ENCODE measurements around the gene CNOT6.

CNOT6 gene

DNA sequence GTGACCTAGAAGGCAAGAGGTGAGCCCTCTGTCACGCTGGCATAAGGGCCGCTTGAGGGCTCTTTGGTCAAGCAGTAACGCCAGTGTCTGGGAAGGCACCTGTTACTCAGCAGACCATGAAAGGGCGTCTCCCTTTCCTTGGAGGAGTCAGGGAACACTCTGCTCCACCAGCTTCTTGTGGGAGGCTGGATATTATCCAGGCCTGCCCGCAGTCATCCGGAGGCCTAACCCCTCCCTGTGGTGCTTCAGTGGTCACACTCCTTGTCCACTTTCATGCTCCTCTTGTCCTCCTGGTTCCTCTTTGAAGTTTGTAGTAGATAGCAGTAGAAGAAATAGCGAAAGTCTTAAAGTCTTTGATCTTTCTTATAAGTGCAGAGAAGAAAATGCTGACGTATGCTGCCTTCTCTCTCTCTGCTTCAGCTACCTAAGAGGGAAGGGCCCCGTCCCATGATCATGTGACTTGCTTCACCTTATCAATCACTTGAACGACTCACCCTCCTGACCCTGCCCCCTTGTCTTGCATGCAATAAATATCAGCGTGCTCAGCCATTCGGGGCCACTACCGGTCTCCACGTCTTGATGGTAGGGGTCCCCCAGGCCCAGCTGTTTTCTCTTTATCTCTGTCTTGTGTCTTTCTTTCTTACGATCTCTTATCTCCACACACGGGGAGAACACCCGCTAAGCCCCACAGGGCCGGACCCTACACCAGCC, 113.8 kb downstream of the CNOT6 start:
- in situ Hi-C loops (cut with HindIII; ENCODE audit: low pct_ligation_motif_present, low pct_unique_long_range_greater_than_20kb, low sequenced_read_pairs): no loop called here
- DNase-seq: no peak

DNA sequence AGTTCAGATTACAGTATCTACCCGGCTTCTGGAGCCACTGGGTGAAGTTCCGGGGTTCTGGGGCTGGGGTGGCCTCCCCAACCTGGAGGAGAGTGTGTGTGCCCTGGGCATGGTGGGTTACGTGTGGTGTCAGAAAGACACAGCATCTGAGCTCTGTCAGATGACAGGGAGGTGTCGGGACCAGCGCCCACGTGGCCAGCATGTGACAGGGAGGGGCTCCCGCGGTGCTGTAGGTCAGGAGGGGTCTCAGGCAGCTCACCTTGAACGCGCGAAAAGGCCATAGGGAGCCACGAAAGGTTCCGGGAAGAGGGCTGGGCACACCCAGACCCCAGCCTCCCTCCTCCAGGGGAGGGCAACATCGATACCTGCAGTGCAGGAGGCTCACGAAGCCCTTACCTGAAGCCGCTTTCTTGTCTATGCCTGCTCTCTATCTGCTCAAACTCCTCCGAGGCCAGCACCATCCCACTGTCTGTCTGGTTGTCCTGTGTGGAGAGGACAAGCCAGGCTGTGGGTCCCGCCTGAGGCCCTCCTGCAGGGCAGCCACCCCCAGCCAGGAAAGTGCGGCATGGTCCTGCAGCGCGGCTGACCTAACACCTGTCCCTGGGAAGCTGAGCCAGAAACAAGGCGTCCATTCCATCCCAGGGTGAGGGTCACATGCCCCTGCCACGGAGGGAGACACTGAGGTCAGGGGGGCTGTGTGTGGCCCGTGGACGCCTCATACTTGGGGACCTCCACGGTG, 114.6 kb downstream of the CNOT6 start:
- no peak for DNase-seq
- in situ Hi-C loops (cut with HindIII; ENCODE audit: low pct_ligation_motif_present, low pct_unique_long_range_greater_than_20kb, low sequenced_read_pairs): no loop called here

- DNase-seq: no peak
- in situ Hi-C loops (cut with HindIII; ENCODE audit: low pct_ligation_motif_present, low pct_unique_long_range_greater_than_20kb, low sequenced_read_pairs): no loop called here
Observed at GRCh38 chr5:180609386-180609785, 115.2 kb downstream of the CNOT6 start.

- DNase-seq: no peak
- in situ Hi-C loops (cut with HindIII; ENCODE audit: low pct_ligation_motif_present, low pct_unique_long_range_greater_than_20kb, low sequenced_read_pairs): no loop called here
Observed at GRCh38 chr5:180609817-180610550, 115.8 kb downstream of the CNOT6 start.

- DNase-seq: no peak
- in situ Hi-C loops (cut with HindIII; ENCODE audit: low pct_ligation_motif_present, low pct_unique_long_range_greater_than_20kb, low sequenced_read_pairs): no loop called here
Observed at GRCh38 chr5:180611140-180611850, 117.1 kb downstream of the CNOT6 start.

DNA sequence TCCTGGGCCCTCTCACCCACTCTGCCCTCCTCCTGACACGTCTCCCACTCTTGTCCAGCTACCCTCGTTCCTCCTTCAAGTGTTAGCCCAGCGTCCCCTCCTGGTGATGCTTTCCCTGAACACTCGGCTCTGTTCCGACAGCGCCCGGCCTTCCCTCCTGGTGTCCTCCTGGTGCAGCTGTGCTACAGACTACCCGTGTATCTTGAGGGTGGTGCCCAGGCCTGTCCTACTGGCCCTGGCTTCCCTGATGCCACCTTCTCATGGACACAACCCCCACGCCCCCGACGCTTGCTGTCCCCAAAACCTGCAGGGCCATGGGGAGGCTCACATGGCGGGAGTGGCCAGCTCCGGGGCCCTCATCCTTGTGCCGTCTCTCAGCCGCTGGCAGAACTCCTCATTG, 118.5 kb downstream of the CNOT6 start:
- DNase-seq: no peak
- in situ Hi-C loops (cut with HindIII; ENCODE audit: low pct_ligation_motif_present, low pct_unique_long_range_greater_than_20kb, low sequenced_read_pairs): no loop called here

DNA sequence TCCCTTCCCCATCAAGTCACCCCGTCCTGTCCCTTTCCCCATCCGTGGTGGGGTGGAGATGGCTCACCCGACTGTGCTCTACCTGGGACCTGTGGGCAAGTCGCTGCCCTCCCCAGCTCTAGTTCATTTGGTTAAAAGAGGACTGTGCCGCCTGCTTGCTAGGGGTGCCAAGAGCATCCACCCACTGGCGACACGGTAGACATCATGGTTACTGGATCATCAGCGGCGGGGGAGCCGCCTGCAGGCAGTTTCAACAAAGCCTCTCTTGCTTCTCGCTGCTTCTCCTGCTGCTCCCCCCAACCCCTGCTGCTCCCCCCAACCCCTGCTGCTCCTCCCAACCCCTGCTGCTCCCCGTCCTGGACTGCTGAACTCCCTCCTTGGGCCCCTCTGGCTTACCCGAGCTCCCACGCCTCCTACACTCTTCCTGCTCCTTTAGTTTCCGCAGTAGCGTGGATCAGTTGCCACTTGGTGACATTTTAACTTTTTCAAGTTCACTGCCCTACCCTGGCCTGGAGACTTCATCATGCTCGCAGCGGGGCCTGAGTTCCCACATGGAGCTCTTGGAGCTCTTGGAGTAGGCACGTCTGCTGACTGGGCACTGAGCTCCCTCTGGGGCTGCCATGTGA, 119.1 kb downstream of the CNOT6 start:
- in situ Hi-C loops (cut with HindIII; ENCODE audit: low pct_ligation_motif_present, low pct_unique_long_range_greater_than_20kb, low sequenced_read_pairs): no loop called here
- DNase-seq: no peak

- DNase-seq: no peak
- in situ Hi-C loops (cut with HindIII; ENCODE audit: low pct_ligation_motif_present, low pct_unique_long_range_greater_than_20kb, low sequenced_read_pairs): no loop called here
Observed at GRCh38 chr5:180613814-180614188, 119.6 kb downstream of the CNOT6 start.

DNA sequence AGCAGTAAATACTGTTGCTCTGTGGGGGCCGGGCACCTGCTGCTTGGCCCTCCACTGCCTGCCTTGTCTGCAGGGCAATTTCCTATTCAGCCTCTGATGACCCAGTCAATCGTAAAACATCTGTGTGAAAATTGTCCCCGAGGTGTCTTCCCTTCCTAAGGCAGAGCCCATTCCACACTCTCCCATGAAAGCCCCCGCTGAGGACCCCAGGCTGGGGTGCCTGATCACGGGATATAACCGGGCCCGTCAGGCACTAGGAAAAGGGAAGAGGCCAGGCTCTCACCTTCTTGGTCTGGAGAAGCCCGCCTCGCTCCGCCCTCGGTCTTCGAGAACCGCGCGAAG, 124.3 kb downstream of the CNOT6 start:
- in situ Hi-C loops (cut with HindIII; ENCODE audit: low pct_ligation_motif_present, low pct_unique_long_range_greater_than_20kb, low sequenced_read_pairs): no loop called here
- no peak for DNase-seq

GRCh38 chr5:180618829-180619562, 124.8 kb downstream of the CNOT6 start:
- DNase-seq: peak; percentile 45
- in situ Hi-C loops (cut with HindIII; ENCODE audit: low pct_ligation_motif_present, low pct_unique_long_range_greater_than_20kb, low sequenced_read_pairs): no loop called here

DNA sequence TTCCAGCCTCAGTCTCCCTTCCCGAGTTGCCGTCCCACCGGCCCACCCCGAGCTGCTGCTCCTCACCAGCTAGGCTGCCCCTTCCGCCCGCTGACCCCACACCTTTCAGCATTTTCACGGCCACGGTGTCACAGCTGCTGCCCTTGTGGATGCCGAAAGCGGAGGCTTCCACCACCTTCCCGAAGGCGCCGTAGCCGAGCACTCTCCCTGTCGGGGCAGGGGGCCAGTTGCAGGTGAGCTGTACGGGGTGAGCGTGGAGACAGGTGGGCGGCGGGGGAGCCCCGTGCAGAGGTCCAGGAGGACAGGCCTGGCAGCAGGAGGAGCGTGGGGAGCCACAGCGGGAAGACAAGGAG, 125.4 kb downstream of the CNOT6 start:
- in situ Hi-C loops (cut with HindIII; ENCODE audit: low pct_ligation_motif_present, low pct_unique_long_range_greater_than_20kb, low sequenced_read_pairs): no loop called here

DNA sequence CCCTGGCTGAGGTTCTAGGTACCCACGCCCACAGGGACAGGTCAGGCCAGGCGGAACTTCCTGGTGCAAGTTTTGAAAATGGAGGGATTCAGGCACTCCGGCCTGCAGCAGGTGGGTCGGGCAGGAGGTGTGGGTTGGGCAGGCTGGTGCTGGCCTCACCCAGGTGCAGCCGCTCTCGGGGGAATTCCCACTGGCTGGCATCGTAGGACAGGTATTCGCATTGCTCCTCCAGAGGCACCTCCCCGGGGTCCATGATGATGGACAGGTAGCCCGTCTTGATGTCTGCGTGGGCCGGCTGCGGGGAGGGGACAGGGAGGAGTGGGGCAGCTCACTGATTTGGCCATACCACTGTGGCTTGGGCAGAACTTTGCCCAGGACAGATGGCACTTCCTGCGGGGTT, 125.8 kb downstream of the CNOT6 start:
- in situ Hi-C loops (cut with HindIII; ENCODE audit: low pct_ligation_motif_present, low pct_unique_long_range_greater_than_20kb, low sequenced_read_pairs): no loop called here
- DNase-seq: no peak

More for the DNA sequence above, 125.4 kb downstream of the CNOT6 start:
- no peak for DNase-seq

GRCh38 chr5:180621311-180621710, 127.1 kb downstream of the CNOT6 start:
- in situ Hi-C loops (cut with HindIII; ENCODE audit: low pct_ligation_motif_present, low pct_unique_long_range_greater_than_20kb, low sequenced_read_pairs): no loop called here
- DNase-seq: no peak

DNA sequence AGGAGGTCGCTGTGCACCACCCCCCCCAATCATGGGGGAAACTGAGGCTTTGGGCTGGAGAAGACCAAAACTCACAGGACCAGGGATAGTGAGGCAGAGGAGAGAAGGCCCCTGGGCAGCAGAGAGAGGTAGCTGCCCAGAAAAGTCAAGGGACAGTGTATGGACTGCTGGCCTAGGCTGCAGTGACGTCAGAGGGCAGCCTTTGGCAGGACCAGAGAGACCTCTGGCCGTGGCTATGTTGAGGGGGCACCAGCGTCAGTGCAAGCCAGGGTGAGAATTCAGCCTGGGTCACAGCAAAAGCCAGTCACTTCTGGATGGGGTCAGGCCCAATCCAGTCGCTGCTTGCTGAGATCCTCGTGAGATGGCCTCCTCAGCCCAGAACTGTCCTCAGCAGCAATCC, 128.7 kb downstream of the CNOT6 start:
- no peak for DNase-seq
- in situ Hi-C loops (cut with HindIII; ENCODE audit: low pct_ligation_motif_present, low pct_unique_long_range_greater_than_20kb, low sequenced_read_pairs): no loop called here

DNA sequence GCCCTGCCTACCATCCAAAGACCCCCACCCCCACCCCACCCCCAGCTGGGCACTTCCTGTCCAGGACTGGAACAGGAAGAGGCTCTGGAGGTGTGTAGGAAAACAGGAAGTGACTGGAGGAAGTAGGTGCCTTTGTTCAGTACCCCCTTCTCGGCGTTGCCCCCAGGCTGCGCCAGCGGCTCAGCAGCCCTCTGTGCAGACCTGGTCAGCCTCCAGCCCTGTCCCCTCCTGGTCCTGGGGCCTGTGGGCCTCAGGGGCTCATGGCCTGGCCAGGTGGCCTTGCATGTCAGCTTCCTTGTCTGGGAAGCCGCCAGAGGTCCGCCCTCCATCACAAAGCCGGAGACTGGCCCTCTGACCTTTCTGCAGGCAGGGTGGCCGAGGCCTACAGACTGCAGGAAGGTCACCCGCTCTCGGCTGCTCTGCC, 129.2 kb downstream of the CNOT6 start:
- no peak for DNase-seq
- in situ Hi-C loops (cut with HindIII; ENCODE audit: low pct_ligation_motif_present, low pct_unique_long_range_greater_than_20kb, low sequenced_read_pairs): no loop called here

DNA sequence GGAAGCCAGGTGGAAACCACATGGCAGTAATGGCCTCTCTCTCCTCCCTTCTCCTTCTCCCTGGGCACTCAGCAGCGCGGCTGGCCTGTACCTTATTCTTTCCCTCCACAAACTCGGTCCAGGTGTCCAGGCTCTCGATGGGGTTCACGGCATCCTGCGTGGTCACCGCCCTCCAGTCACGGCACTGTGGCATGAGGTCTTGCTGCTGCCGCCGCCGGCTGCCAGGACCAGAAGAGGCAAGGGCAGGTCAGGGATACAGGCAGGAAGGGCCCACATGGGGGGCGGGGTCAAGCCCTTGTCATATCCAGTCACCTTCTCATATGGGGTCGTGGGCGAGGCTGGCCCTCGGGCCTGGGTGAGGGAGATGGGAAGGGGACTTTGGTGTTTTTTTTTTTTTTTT, 129.7 kb downstream of the CNOT6 start:
- DNase-seq: no peak
- in situ Hi-C loops (cut with HindIII; ENCODE audit: low pct_ligation_motif_present, low pct_unique_long_range_greater_than_20kb, low sequenced_read_pairs): no loop called here

DNA sequence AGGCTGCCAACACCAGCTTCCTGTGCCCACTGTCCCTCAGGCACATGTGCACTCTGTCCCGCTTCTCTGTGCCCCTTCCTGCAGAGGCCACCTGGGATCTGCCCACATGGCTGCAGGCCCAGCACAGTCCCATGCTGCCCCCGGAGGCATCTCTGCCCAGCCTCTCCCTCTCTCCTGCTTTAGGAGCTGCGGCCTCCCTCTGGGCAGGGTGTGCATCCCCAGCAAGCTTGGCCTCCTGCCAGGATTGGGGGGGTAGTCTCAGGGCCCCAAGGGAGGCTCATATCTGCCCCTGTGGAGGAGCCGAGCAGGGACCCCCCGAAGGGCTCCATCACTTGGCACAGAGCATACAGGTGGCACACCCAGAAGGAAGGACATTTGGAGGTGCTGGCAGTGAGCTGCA, 130.4 kb downstream of the CNOT6 start:
- in situ Hi-C loops (cut with HindIII; ENCODE audit: low pct_ligation_motif_present, low pct_unique_long_range_greater_than_20kb, low sequenced_read_pairs): no loop called here
- no peak for DNase-seq

GRCh38 chr5:180625125-180625790, 131.1 kb downstream of the CNOT6 start:
- in situ Hi-C loops (cut with HindIII; ENCODE audit: low pct_ligation_motif_present, low pct_unique_long_range_greater_than_20kb, low sequenced_read_pairs): no loop called here

More at GRCh38 chr5:180625125-180625790, 131.1 kb downstream of the CNOT6 start:
- no peak for DNase-seq
